HG02642 (cell line): Measurements from ENCODE around the gene ALK.

Source experiments
- ATAC-seq: cut with Tn5 transposase; IDR thresholded peaks from one replicate; pipeline ENCODE4 v1.9.1; 2021; ENCODE audit warnings: mild to moderate bottlenecking; ENCODE audit not compliant: unreplicated experiment, poor library complexity

Gene ALK

GRCh38 chr2:29910960-29911359, 10.4 kb downstream of the ALK start:
- no peak for ATAC-seq

- ATAC-seq = no peak
Observed at GRCh38 chr2:29910465-29910864, 10.9 kb downstream of the ALK start.

- ATAC-seq = no peak
Observed at GRCh38 chr2:29902356-29902755, 19.0 kb downstream of the ALK start.

- ATAC-seq = no peak
Observed at GRCh38 chr2:29900971-29901633, 20.3 kb downstream of the ALK start.

DNA sequence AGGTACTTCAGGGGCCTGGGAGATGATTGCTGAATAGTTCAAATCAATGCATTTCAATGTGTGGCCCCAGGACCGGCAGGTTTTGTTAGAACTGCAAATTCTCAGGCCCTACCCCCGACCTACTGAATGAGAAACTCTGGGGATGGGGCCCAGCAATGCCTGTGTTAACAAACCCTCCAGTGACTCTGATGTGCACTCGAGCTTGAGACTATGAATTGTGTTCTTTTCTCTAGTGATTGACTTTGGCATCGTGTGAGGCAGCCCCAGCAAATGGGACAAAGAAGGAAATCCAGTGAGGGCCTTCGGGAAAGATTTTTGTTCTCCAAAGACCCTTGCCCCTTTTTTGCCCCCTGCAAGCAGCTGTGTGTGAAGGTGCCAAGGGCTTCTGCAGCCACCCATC, 22.4 kb downstream of the ALK start:
- ATAC-seq = no peak

DNA sequence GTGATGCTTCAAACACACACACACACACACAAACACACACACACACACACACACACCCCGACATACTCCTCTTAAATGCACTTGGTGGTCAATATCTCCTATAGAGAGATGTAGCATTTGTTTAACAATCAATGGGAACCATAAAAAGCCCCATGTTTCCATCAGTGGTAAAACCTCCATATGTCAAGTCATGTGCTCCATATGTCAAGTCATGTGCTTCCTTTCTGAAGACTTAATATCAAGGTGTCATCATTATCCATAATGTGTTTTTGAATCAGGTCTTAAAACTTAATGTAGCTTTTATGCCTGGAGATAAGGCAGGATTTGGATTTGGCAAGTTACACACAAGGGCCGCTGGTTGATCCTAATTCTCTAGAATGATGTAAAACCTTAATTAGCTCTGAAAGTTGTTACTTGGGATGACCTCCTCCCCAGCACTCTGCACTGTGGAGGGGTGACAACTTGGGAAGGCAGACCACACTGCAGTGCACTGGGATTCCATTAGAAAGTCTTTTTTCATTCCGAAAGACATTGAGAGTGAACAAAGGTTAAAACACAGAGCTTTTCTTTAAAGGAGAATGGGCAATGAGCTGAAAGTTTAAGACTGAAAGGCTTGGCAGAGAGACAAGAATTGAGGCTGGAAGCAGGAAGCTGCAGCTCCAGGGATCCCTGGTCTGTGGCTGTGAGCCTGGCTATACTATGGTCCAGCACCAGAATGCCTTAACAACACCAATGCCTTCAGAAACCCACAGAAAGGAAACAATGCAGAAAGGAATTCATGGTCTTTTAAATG, 26.4 kb downstream of the ALK start:
- no peak for ATAC-seq

DNA sequence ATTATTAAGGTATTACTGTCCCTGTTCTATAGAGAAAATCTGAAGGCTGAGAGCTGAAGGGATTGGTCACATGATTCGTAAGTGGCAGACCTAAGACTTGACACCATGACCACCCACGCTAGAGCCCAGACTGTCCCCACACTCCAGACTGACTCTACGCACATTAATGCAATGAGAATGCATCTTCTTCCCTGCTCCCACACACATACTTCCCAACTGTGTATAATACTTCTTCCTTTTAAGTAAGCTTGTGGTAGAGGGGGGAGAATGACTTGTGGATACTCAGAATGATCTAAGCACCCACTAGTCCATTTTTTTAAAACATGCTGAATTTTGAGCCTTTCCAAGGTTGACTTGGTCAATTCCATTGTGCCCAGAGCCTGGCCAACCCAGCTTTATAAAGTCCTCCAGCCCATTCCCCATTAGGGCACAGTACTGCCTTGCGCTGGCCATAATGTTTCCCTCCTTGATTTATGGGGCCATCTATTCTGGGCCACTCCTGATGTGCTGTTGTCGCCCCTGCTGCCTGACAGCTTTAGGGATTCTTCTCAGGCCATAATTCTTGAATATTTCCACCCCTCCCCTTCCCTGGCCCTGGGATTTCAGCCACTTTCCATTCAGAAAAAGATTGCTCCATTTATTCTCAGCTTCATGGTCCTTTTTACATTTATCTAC, 28.7 kb downstream of the ALK start:
- no peak for ATAC-seq

DNA sequence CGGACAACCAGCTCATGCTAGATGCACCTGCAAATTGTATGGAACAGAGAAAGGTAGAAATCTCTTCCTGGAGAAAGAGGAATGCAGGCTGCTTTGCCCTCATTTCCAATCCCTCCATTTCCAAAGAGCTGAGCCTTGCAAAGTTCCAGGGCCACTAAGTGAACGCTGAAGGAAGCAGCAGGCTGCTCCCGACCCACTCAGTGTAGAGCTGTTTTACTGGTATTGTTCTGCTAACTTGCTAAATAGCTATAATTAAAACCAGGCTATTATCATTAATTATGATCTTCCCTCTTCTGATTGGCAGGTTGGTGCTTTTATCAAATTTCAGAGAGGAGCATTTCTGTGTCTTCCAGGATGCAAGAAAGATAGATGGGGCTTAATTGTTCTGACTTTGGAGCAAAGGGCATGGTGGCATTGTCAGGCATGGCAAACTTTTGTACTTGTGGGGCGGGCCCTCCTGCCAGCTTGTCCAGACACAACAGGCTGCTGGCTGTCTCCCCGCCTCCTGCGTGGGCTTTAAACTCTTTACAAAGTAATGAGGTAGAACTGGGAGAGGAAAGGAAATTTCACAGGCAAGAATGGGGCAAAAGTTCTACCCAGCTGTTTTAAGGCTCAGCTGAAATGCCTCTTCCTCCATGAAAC, 40.2 kb downstream of the ALK start:
- ATAC-seq = no peak

- ATAC-seq = no peak
Observed at GRCh38 chr2:29880084-29880483, 41.3 kb downstream of the ALK start.

GRCh38 chr2:29879456-29879855, 41.9 kb downstream of the ALK start:
- no peak for ATAC-seq

GRCh38 chr2:29878898-29879297, 42.5 kb downstream of the ALK start:
- ATAC-seq = no peak

DNA sequence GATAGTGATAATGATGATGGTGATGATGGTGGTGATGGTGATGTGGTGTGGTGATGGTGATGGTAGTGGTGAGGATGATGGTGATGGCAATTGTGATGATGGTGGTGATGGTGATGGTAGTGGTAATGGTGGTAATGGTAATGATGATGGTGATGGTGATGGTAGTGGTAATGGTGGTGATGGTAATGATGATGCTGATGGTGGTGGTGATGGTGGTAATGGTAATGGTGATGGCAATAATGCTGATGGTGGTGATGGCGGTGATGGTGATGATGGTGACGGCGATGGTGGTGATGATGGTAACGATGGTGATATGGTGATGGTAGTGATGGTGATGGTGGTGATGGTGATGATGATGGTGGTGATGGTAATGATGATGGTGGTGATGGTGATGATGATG, 45.0 kb downstream of the ALK start:
- ATAC-seq = no peak

DNA sequence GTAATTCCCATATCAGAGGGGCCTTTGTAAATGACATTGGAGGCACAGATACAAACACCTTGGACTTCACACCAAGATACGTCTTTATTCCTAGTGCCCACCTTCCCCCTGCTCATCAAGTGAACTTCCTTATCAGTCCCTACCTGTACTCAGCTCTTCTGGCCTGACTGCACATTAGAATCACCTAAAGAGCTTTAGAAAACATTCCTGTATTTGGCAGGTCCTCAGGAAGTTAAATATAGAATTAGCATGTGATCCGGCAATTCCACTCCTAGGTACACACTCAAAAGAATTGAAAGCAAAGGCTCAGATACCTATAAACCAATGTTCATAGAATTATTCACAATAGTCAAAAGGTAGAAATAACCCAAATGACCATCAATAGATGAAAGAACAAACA, 46.6 kb downstream of the ALK start:
- ATAC-seq = no peak

GRCh38 chr2:29872870-29873269, 48.5 kb downstream of the ALK start:
- no peak for ATAC-seq

- ATAC-seq = no peak
Observed at GRCh38 chr2:29871541-29871940, 49.8 kb downstream of the ALK start.

- peak; percentile 48 for ATAC-seq
Observed at GRCh38 chr2:29865512-29865911, 55.9 kb downstream of the ALK start.

DNA sequence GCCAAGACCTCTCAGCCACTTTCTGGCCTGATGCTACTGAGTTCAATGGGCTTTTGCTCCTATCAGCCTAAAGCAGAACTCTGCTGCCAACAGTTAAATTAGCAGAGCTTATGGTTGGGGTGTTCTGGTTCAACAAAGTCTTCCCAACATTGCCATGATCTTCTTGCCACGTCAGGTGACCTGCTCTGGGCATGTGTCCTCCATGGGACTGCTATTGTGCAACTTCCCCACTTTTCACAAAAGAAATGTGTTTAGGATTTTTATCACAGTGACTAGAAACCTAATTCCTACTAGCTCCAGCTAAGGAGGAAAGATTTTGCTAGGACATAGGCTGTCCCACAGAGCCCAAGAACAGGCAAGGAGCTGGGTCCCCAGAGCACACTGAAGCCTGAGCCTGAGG, 56.4 kb downstream of the ALK start:
- ATAC-seq = no peak

DNA sequence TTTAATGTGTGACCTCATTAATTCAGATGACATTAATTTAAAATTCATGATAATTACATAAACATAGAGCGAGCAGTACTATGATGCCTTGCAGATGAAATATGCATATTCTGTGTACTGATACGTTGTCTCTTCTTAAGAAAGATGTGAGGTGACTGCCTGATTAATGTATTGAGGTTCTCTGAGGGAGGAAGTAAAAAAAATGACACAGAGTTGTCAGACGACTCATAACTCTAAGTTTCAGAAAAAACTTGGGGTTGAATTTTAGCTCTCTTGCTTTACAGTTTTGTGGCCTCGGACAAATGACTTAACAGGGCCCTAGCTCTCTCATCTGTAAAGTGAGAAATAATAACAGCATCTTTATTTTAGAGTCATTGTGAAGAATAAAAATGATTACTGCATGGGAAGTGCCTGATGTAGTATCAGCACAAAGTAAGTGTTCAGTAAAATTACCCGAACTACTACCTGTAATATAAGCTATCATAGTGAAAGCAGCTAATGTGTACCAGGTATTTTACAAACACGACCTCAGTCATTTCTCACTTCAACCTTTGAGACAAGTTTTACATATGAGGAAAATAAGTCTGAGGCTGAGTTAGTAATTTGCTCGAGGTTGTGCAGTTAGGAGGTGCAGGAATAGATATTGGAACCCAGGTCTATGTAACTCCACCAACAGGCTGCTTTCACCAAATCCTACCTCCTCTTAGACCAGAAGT, 65.3 kb downstream of the ALK start:
- ATAC-seq = no peak

- ATAC-seq = no peak
Observed at GRCh38 chr2:29850794-29851193, 70.6 kb downstream of the ALK start.

DNA sequence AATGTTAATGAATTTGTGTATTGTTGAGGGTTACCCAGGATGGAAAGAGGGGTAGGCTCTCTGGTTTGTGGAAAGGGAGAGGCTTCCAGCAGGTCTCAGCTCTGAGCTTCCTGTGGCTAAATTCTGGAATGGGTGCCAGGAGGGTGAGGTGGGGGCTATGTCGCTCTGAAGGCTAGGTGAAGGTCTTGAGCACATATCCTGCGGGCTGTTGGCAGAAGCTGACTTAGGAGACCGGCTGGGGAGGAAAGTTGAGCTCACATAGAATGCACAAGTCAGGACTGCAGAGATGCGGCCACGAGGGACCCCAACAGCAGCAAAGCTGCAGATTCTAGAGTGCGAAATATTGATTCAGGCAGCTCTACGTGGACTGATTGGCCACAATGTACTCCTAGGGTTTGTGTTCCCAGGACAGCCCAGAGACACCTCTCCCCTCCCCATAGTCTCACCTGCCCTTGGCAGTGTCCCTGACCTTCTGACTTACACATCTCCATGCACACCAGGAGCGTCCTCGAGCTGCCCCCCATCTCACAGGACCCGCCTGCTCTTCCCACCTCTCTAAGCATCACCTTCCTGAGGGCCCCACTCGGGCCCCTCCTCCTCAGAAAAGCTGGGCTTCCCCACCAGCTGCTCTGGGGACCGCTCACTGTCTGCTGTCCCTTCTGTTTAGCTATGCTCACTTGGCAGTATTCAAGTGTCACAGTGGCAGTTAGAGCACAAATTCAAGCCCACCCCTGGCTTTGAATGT, 72.6 kb downstream of the ALK start:
- ATAC-seq = no peak
